MCF 10A (cell line): ENCODE data around the gene CD244. TPM values are rescaled to one million over a fixed set of nuclear protein-coding genes. Genes with fewer than 3 reads are reported as not detected.

ENCODE experiments used
- BruUV-seq: library from RNA; stranded (reverse); fragments of 400-500 nt; replicated peaks from 2 replicates; lab custom pipeline; 2021; lab: Mats Ljungman, UMichigan
- CTCF ChIA-PET: fragments of 300-600 bp; sonication (Branson Sonifier 250); formaldehyde crosslinking; extraction: SDS; loops from one replicate; lab custom pipeline; 2021; ENCODE audit warnings: antibody characterized with exemption, inconsistent platforms; lab: Yijun Ruan, JAX
- POLR2A ChIA-PET: fragments of 300-600, 350-650 bp; sonication (Branson Sonifier 250); formaldehyde crosslinking; extraction: SDS; loops from one replicate; lab custom pipeline; 2020; ENCODE audit warnings: antibody characterized with exemption, inconsistent platforms; lab: Yijun Ruan, JAX
- DNase-seq: peaks from one replicate; pipeline ENCODE4 v3.0.0-alpha.2; 2018; ENCODE audit not compliant: unreplicated experiment
- H3K27ac Mint-ChIP-seq: one replicate; pipeline ENCODE4 v1.8.0; 2022; ENCODE audit warnings: mild to moderate bottlenecking, low read depth, mixed read lengths; ENCODE audit not compliant: unreplicated experiment
- H3K27me3 Mint-ChIP-seq: one replicate; pipeline ENCODE4 v1.8.0; 2022; ENCODE audit warnings: mixed read lengths; ENCODE audit not compliant: insufficient read depth, unreplicated experiment
- H3K36me3 Mint-ChIP-seq: one replicate; pipeline ENCODE4 v1.8.0; 2022; ENCODE audit warnings: mild to moderate bottlenecking, moderate library complexity, mixed read lengths; ENCODE audit not compliant: insufficient read depth, unreplicated experiment
- H3K4me1 Mint-ChIP-seq: one replicate; pipeline ENCODE4 v1.8.0; 2022; ENCODE audit warnings: mixed read lengths; ENCODE audit not compliant: insufficient read depth, unreplicated experiment
- H3K4me3 Mint-ChIP-seq: one replicate; pipeline ENCODE4 v1.8.0; 2022; ENCODE audit warnings: mild to moderate bottlenecking, moderate library complexity, mixed read lengths; ENCODE audit not compliant: unreplicated experiment
- H3K9me3 Mint-ChIP-seq: one replicate; pipeline ENCODE4 v1.8.0; 2022; ENCODE audit warnings: mixed read lengths; ENCODE audit not compliant: unreplicated experiment
- CTCF ChIP-seq: fragments of 200-600 bp; IDR thresholded peaks from one replicate; pipeline ENCODE4 v1.8.0; 2022; ENCODE audit warnings: antibody characterized with exemption, mild to moderate bottlenecking; ENCODE audit not compliant: unreplicated experiment
- intact Hi-C: fragments of 100-400 bp; cut with micrococcal nuclease; formaldehyde crosslinking; loops from 2 replicates; pipeline ENCODE4 v1.14.1; 2022
- total RNA-seq: library from RNA; stranded (reverse); gene quantifications from 2 replicates; pipeline ENCODE4 v1.2.3, GENCODE V29; 2022

CD244 gene
- total RNA-seq, 1 experiment from 2014 or later, result not detected

- TF ChIP-seq CTCF, result no peak
- Mint-ChIP-seq H3K27ac (no peak overlapping the region), H3K36me3 (no peaks in the 10 kb centered on the region), H3K4me1 (peaks cover 4% of the 10 kb centered on the region), H3K4me3 (no peak overlapping the region), H3K9me3 (no peaks in the 10 kb centered on the region), H3K27me3 (no peaks in the 10 kb centered on the region)
- no TSS peak for BruUV-seq
- POLR2A ChIA-PET, result no interaction called here
- intact Hi-C loops, result no loop called here
- no peak for DNase-seq
- CTCF ChIA-PET, result interaction anchor here (0.6 to 1.8 kb wide), 8 partner anchors 10 to 86 kb away, joined by 3 to 9 read pairs (median 4); no protein-coding TSS in a partner anchor
Measured at GRCh38 chr1:160865337-160865736, 2.6 kb upstream of the CD244 start.

GRCh38 chr1:160864173-160864572 lies 1.5 kb upstream of the CD244 start:
- TF ChIP-seq CTCF, result no peak
- Mint-ChIP-seq H3K4me3 (no peak overlapping the region), H3K36me3 (no peaks in the 10 kb centered on the region), H3K27ac (no peak overlapping the region), H3K27me3 (no peaks in the 10 kb centered on the region), H3K9me3 (no peaks in the 10 kb centered on the region), H3K4me1 (peaks cover 4% of the 10 kb centered on the region)
- POLR2A ChIA-PET, result no interaction called here
- BruUV-seq, result no TSS peak
- no peak for DNase-seq
- CTCF ChIA-PET, result interaction anchor here (0.7 to 1.8 kb wide), 6 partner anchors 9 to 90 kb away, joined by 3 to 9 read pairs (median 5); no protein-coding TSS in a partner anchor
- intact Hi-C loops, result no loop called here

- ChIA-PET CTCF (interaction anchor here (0.7 to 1.8 kb wide), 4 partner anchors 9 to 90 kb away, joined by 3 to 9 read pairs (median 6); no protein-coding TSS in a partner anchor), POLR2A (no interaction called here)
- H3K27me3 Mint-ChIP-seq, result no peaks in the 10 kb centered on the region
- no peaks in the 10 kb centered on the region for H3K9me3 Mint-ChIP-seq
- intact Hi-C loops, result no loop called here
- no peak overlapping the region for H3K4me3 Mint-ChIP-seq
- H3K4me1 Mint-ChIP-seq, result peaks cover 4% of the 10 kb centered on the region
- no peak for TF ChIP-seq CTCF
- no TSS peak for BruUV-seq
- no peak for DNase-seq
- no peaks in the 10 kb centered on the region for H3K36me3 Mint-ChIP-seq
- H3K27ac Mint-ChIP-seq, result no peak overlapping the region
Measured at GRCh38 chr1:160863774-160864131, 1.1 kb upstream of the CD244 start.

- Mint-ChIP-seq H3K27me3 (no peaks in the 10 kb centered on the region), H3K27ac (no peak overlapping the region), H3K4me1 (peaks cover 3% of the 10 kb centered on the region), H3K36me3 (no peaks in the 10 kb centered on the region), H3K9me3 (no peaks in the 10 kb centered on the region), H3K4me3 (no peak overlapping the region)
- ChIA-PET CTCF (interaction anchor here (1.0 to 1.4 kb wide), 3 partner anchors 14 to 91 kb away, joined by 3 read pairs; no protein-coding TSS in a partner anchor), POLR2A (no interaction called here)
- no peak for TF ChIP-seq CTCF
- intact Hi-C loops, result no loop called here
- no peak for DNase-seq
- no TSS peak for BruUV-seq
Measured at GRCh38 chr1:160863061-160863773, 530 bp upstream of the CD244 start.
